ENCODE results near the gene POLRMT.
"Not testable (repeated sequence)": the region's sequence is repeated elsewhere in the genome, so short reads cannot be mapped to it uniquely, and the experiment has no call there.

- not testable (repeated sequence) for TF ChIP-seq CTCF, POLR2A (IDR thresholded peaks at IDR 0.05)
Observed at GRCh38 chr19:605061-605971, 28.0 kb downstream of the POLRMT start.
